ENCODE data around the gene DUSP7. TPM values are rescaled to one million over a fixed set of nuclear protein-coding genes. Genes with fewer than 3 reads are reported as not detected.

DUSP7 gene
- polyA plus RNA-seq, 1 of the 3 experiments (the other 2 are of a cell fraction): 25.8 TPM

GRCh38 chr3:52046186-52046901 is 10.0 kb downstream of the DUSP7 start (continued):
- TF ChIP-seq CTCF (IDR thresholded peaks at IDR 0.05) (no peak), NFIC (IDR thresholded peaks at IDR 0.05; ENCODE audit: borderline replicate concordance) (peak; percentile 41; the same call in 1 of the 2 replicates), FOXM1 (IDR thresholded peaks at IDR 0.05; ENCODE audit: low read depth) (peak; percentile 53; the same call in 1 of the 2 replicates), MAX (IDR thresholded peaks at IDR 0.05; ENCODE audit: low read depth) (peak; percentile 87), RAD21 (IDR thresholded peaks at IDR 0.05; ENCODE audit: low read length) (no peak), RFX5 (IDR thresholded peaks at IDR 0.05; ENCODE audit: low read length) (no peak), FOSL2 (IDR thresholded peaks at IDR 0.05; ENCODE audit: borderline replicate concordance, low read depth) (peak; percentile 97), IRF3 (IDR thresholded peaks at IDR 0.05; ENCODE audit: low read depth, low read length) (no peak), CHD2 (IDR thresholded peaks at IDR 0.05; ENCODE audit: low read length, partially characterized antibody) (no peak), GATA2 (CRISPR knock-in tag; IDR thresholded peaks at IDR 0.05) (no peak), TEAD4 (IDR thresholded peaks at IDR 0.05; ENCODE audit: borderline replicate concordance, insufficient read depth) (peak; percentile 63; the same call in 1 of the 2 replicates), GABPA (IDR thresholded peaks at IDR 0.05; ENCODE audit: low read depth) (peak; percentile 48; the same call in 1 of the 2 replicates), MXI1 (IDR thresholded peaks at IDR 0.05; ENCODE audit: low read depth, low read length) (no peak), YY1 (IDR thresholded peaks at IDR 0.05; ENCODE audit: low read depth) (peak; percentile 79), JUND (IDR thresholded peaks at IDR 0.05) (peak; percentile 88; the same call in 1 of the 2 replicates), EP300 (IDR thresholded peaks at IDR 0.05; ENCODE audit: borderline replicate concordance in 1 of 2, low read depth in 1 of 2, low read length in 1 of 2) (peak in 1 of 2 experiments; percentile 65; a peak in 1 of 4 replicates), REST (IDR thresholded peaks at IDR 0.05; ENCODE audit: low read depth, low read length) (peak; percentile 50; the same call in 1 of the 2 replicates), PBX3 (IDR thresholded peaks at IDR 0.05) (peak; percentile 70), TAF1 (IDR thresholded peaks at IDR 0.05; ENCODE audit: borderline replicate concordance, low read depth, low read length) (peak; percentile 80), MEF2A (IDR thresholded peaks at IDR 0.05; ENCODE audit: borderline replicate concordance, low read depth) (no peak), SIN3A (IDR thresholded peaks at IDR 0.05; ENCODE audit: borderline replicate concordance, low read depth, low read length) (no peak), ELF1 (IDR thresholded peaks at IDR 0.05) (no peak), USF2 (IDR thresholded peaks at IDR 0.05; ENCODE audit: borderline replicate concordance, low read depth, low read length) (no peak), TCF12 (IDR thresholded peaks at IDR 0.05) (peak; percentile 74), POLR2AphosphoS5 (IDR thresholded peaks at IDR 0.05; ENCODE audit: low read depth, low read length) (peak; percentile 75), NRF1 (IDR thresholded peaks at IDR 0.05; ENCODE audit: low read depth, low read length) (no peak)
